Mesothelial cell of epicardium (in vitro differentiated cells): ENCODE data around the gene CYSLTR2. TPM values are rescaled to one million over a fixed set of nuclear protein-coding genes. Genes with fewer than 3 reads are reported as not detected.
"Not testable (repeated sequence)": the region's sequence is repeated elsewhere in the genome, so short reads cannot be mapped to it uniquely, and the experiment has no call there.

Source experiments
- DNase-seq, 2 experiments: peaks; one replicate each; pipeline ENCODE4 v3.0.0; 2021; ENCODE audit warnings: low spot score in 2 of 2; ENCODE audit not compliant: unreplicated experiment in 2 of 2
- H3K27ac Mint-ChIP-seq: 2 replicates; pipeline ENCODE4 v1.8.0; 2021; ENCODE audit warnings: mixed read lengths
- H3K27me3 Mint-ChIP-seq: 2 replicates; pipeline ENCODE4 v1.8.0; 2021; ENCODE audit warnings: low read depth, mixed read lengths
- H3K36me3 Mint-ChIP-seq: 2 replicates; pipeline ENCODE4 v1.8.0; 2021; ENCODE audit warnings: mixed read lengths
- H3K4me1 Mint-ChIP-seq: 2 replicates; pipeline ENCODE4 v1.8.0; 2021; ENCODE audit warnings: mixed read lengths
- H3K4me3 Mint-ChIP-seq: 2 replicates; pipeline ENCODE4 v1.8.0; 2021; ENCODE audit warnings: mild to moderate bottlenecking, moderate library complexity, mixed read lengths
- H3K9me3 Mint-ChIP-seq: 2 replicates; pipeline ENCODE4 v1.8.0; 2021; ENCODE audit warnings: mixed read lengths
- CTCF ChIP-seq: fragments of 200-600 bp; sonication (generic); IDR thresholded peaks from one replicate; pipeline ENCODE4 v1.5.0; 2021; ENCODE audit warnings: antibody characterized with exemption; ENCODE audit not compliant: unreplicated experiment
- total RNA-seq: library from RNA; stranded (reverse); gene quantifications from 3 replicates; pipeline ENCODE4 v1.2.1, GENCODE V29; 2021

Gene CYSLTR2
- total RNA-seq, 1 donor from 2014 or later, result 3.9 TPM

- Mint-ChIP-seq H3K36me3 (peaks cover 10% of the 10 kb centered on the region), H3K27ac (no peak overlapping the region), H3K9me3 (peaks cover 52% of the 10 kb centered on the region), H3K4me1 (peaks cover 1% of the 10 kb centered on the region), H3K27me3 (no peaks in the 10 kb centered on the region), H3K4me3 (no peak overlapping the region)
- no peak for DNase-seq
- no peak for TF ChIP-seq CTCF
Observed at GRCh38 chr13:48662226-48662625, 8.5 kb downstream of the CYSLTR2 start.

GRCh38 chr13:48667136-48667535 is 13.4 kb downstream of the CYSLTR2 start:
- peaks cover 15% of the 10 kb centered on the region for H3K36me3 Mint-ChIP-seq
- peaks cover 65% of the 10 kb centered on the region for H3K9me3 Mint-ChIP-seq
- DNase-seq, result no peak
- H3K27me3 Mint-ChIP-seq, result no peaks in the 10 kb centered on the region
- no peak overlapping the region for H3K27ac Mint-ChIP-seq
- no peak for TF ChIP-seq CTCF
- H3K4me3 Mint-ChIP-seq, result no peak overlapping the region
- no peaks in the 10 kb centered on the region for H3K4me1 Mint-ChIP-seq

- not testable (repeated sequence) for H3K4me3 Mint-ChIP-seq, H3K4me1 Mint-ChIP-seq, H3K36me3 Mint-ChIP-seq, H3K27ac Mint-ChIP-seq, H3K27me3 Mint-ChIP-seq, DNase-seq
- H3K9me3 Mint-ChIP-seq, result peaks cover 39% of the 10 kb centered on the region
Observed at GRCh38 chr13:48671421-48671820, 17.7 kb downstream of the CYSLTR2 start.

DNA sequence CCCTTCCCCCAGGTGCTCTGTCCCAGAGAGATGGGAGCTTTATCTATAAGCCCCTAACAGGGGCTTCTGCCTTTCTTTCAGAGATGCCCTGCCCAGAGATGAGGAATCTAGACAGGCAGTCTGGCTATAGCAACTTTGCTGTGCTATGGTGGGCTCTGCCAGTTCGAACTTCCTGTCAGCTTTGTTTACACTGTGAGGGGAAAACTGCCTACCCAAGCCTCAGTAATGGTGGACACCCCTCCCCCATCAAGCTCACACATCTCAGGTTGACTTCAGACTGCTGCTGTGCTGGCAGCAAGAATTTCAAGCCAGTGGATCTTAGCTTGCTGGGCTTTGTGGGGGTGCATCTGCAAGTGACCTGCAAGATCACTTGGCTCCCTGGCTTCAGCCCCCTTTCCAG is 21.5 kb downstream of the CYSLTR2 start:
- Mint-ChIP-seq H3K9me3 (peaks cover 28% of the 10 kb centered on the region), H3K4me3 (no peak overlapping the region), H3K4me1 (no peaks in the 10 kb centered on the region), H3K27ac (no peak overlapping the region), H3K27me3 (peaks cover 2% of the 10 kb centered on the region), H3K36me3 (peaks cover 3% of the 10 kb centered on the region)
- no peak for DNase-seq
- TF ChIP-seq CTCF, result no peak

GRCh38 chr13:48678316-48678715 is 24.6 kb downstream of the CYSLTR2 start:
- Mint-ChIP-seq H3K9me3 (peaks cover 13% of the 10 kb centered on the region), H3K4me1 (no peaks in the 10 kb centered on the region)

More at GRCh38 chr13:48678316-48678715, 24.6 kb downstream of the CYSLTR2 start:
- Mint-ChIP-seq H3K27me3 (peaks cover 2% of the 10 kb centered on the region), H3K4me3 (no peak overlapping the region), H3K36me3 (no peaks in the 10 kb centered on the region), H3K27ac (no peak overlapping the region)
- no peak for TF ChIP-seq CTCF
- no peak for DNase-seq
